GM12878 (cell line): Measurements from ENCODE around the gene NUP50. TPM values are rescaled to one million over a fixed set of nuclear protein-coding genes. Genes with fewer than 3 reads are reported as not detected.

Experiments used
- ATAC-seq: fragments of 200-7000 bp; cut with Tn5 transposase; 3 replicates; pipeline ENCODE4 v1.9.1; 2020; ENCODE audit warnings: mild to moderate bottlenecking, moderate library complexity
- BruUV-seq: library from RNA; stranded (reverse); fragments of 400-500 nt; replicated peaks from 2 replicates; lab custom pipeline; 2021; lab: Mats Ljungman, UMichigan
- CTCF ChIA-PET: fragments of 300-600 bp; sonication (Branson Sonifier 250); formaldehyde crosslinking; extraction: SDS; loops from one replicate; lab custom pipeline; 2021; ENCODE audit warnings: inconsistent platforms; lab: Yijun Ruan, JAX
- POLR2A ChIA-PET: fragments of 350-600 bp; formaldehyde crosslinking; extraction: SDS; loops from one replicate; lab custom pipeline; 2021; ENCODE audit warnings: inconsistent platforms; lab: Charles Lee
- RAD21 ChIA-PET: fragments of 300-600 bp; sonication (Branson Sonifier 250); formaldehyde crosslinking; loops from one replicate; lab custom pipeline; 2023; ENCODE audit warnings: antibody characterized with exemption; ENCODE audit not compliant: unreplicated experiment; lab: Charles Lee
- SMC1A ChIA-PET: fragments of 300-600 bp; sonication (Branson Sonifier 250); formaldehyde crosslinking; loops from one replicate; lab custom pipeline; 2023; ENCODE audit not compliant: unreplicated experiment, uncharacterized antibody; lab: Charles Lee
- DNase-seq: peaks from one replicate; pipeline ENCODE4 v3.0.0-alpha.2; 2011; ENCODE audit warnings: low read depth, low spot score
- FAIRE-seq: peaks from 3 replicates; lab custom pipeline; 2011; peaks lifted over from hg19 to GRCh38; lab: Jason Lieb, UNC
- H2AFZ ChIP-seq: 2 replicates; pipeline ENCODE4 v1.6.0; 2011; ENCODE audit warnings: low read depth, low read length, control low read depth; ENCODE audit not compliant: control insufficient read depth
- H3K27ac ChIP-seq: 2 replicates; pipeline ENCODE4 v1.5.1; 2011; ENCODE audit warnings: control low read depth; ENCODE audit not compliant: control insufficient read depth, insufficient read depth
- H3K27me3 ChIP-seq, 2 experiments: replicated peaks in 1 of 2; 2 replicates each; pipeline versions ENCODE4 v1.6.0 to v1.6.1; 2011; ENCODE audit warnings: low read length in 1 of 2; ENCODE audit not compliant: control insufficient read depth in 2 of 2, insufficient read depth in 2 of 2
- H3K36me3 ChIP-seq, 2 experiments: 2 replicates each; pipeline ENCODE4 v1.5.1; 2011; ENCODE audit warnings: low read length in 1 of 2; ENCODE audit not compliant: control insufficient read depth in 2 of 2, insufficient read depth in 2 of 2
- H3K4me1 ChIP-seq: 2 replicates; pipeline ENCODE4 v1.6.1; 2011; ENCODE audit warnings: mild to moderate bottlenecking, low read length, moderate library complexity, mixed read lengths; ENCODE audit not compliant: control insufficient read depth, insufficient read depth
- H3K4me2 ChIP-seq: 2 replicates; pipeline ENCODE4 v1.6.0; 2011; ENCODE audit warnings: control low read depth; ENCODE audit not compliant: control insufficient read depth, insufficient read depth
- H3K4me3 ChIP-seq: fragments of 200-600 bp; sonication (generic); 2 replicates; pipeline ENCODE4 v1.5.1; 2016
- H3K79me2 ChIP-seq: 2 replicates; pipeline ENCODE4 v1.6.0; 2011; ENCODE audit warnings: low read length; ENCODE audit not compliant: control insufficient read depth, insufficient read depth
- H3K9ac ChIP-seq: 2 replicates; pipeline ENCODE4 v1.8.0; 2011; ENCODE audit warnings: low read length, control low read depth, mixed read lengths; ENCODE audit not compliant: control insufficient read depth, insufficient read depth
- H3K9me3 ChIP-seq: replicated peaks from 3 replicates; pipeline ENCODE4 v1.5.1; 2011; ENCODE audit warnings: mild to moderate bottlenecking, low read length; ENCODE audit not compliant: control insufficient read depth, insufficient read depth
- H4K20me1 ChIP-seq: 2 replicates; pipeline ENCODE4 v1.6.0; 2011; ENCODE audit not compliant: control insufficient read depth, insufficient read depth
- CHD1 ChIP-seq: IDR thresholded peaks from 2 replicates; pipeline ENCODE4 v1.6.1; 2012; ENCODE audit warnings: low read depth, low read length, improper control_type of control experiment
- NFIC ChIP-seq: IDR thresholded peaks from 2 replicates; pipeline ENCODE4 v1.6.1; 2012; ENCODE audit warnings: low read depth, mild to moderate bottlenecking, inconsistent platforms, low read length, moderate library complexity
- WGBS: methylation state at CpG from one replicate; pipeline ENCODE4 v1.1.6; 2016; ENCODE audit warnings: low lambda C conversion rate; ENCODE audit not compliant: insufficient replicate concordance, insufficient coverage; ENCODE audit errors: missing lambda C conversion rate; 5-methylcytosine and 5-hydroxymethylcytosine counted together
- in situ Hi-C: fragments of 300-500 bp; cut with MboI; formaldehyde crosslinking; loops from 9 replicates; pipeline ENCODE4 v1.14.3; 2018; ENCODE audit warnings: mixed read lengths
- intact Hi-C: fragments of 100-400 bp; cut with micrococcal nuclease; formaldehyde crosslinking; loops from one replicate; pipeline ENCODE4 v1.14.2; 2022; ENCODE audit not compliant: unreplicated experiment
- polyA plus RNA-seq, 11 experiments: library from polyadenylated mRNA; depleted of rRNA in 4 of 11; unstranded in 6 of 11; stranded (reverse) in 5 of 11; fragments of >200 nt; fragmentation: Nextera tagmentation in 4 of 11; fragmentation: Illumina TruSeq in 1 of 11; extraction: Ambion mirVana in 4 of 11; extraction: Trizol in 1 of 11; gene quantifications; 1 replicate in 1 of 11; 2 replicates in 10 of 11; pipeline versions ENCODE4 v1.2.1 to v1.2.3, GENCODE V29; 2011 to 2016; ENCODE audit warnings: inconsistent platforms in 2 of 11, missing spikeins in 2 of 11, low read depth in 1 of 11
- total RNA-seq, 4 experiments: library from RNA; depleted of rRNA in 3 of 4; stranded (reverse); fragments of >200 nt in 3 of 4; fragmentation: Illumina TruSeq in 1 of 4; extraction: Trizol in 1 of 4; gene quantifications; 2 replicates each; pipeline versions ENCODE4 v1.2.1 to v1.2.3, GENCODE V29; 2013 to 2021
- TF ChIP-seq, protein P1 (sequence below): fragments of 450-650 bp; IDR thresholded peaks from 2 replicates; pipeline ENCODE4 v1.6.1; 2016; ENCODE audit warnings: mild to moderate bottlenecking, moderate library complexity, borderline replicate concordance
- TF ChIP-seq, protein P2 (sequence below): IDR thresholded peaks from 2 replicates; pipeline ENCODE4 v1.6.1; 2012; ENCODE audit warnings: improper control_type of control experiment, low read depth, low read length; ENCODE audit not compliant: insufficient replicate concordance

The NUP50 gene
- total and polyA plus RNA-seq, 10 of the 15 experiments (the other 5 are each of a cell fraction or from before 2014, with no cell fraction given), result 36.8 to 125 (median 78.8) TPM

DNA sequence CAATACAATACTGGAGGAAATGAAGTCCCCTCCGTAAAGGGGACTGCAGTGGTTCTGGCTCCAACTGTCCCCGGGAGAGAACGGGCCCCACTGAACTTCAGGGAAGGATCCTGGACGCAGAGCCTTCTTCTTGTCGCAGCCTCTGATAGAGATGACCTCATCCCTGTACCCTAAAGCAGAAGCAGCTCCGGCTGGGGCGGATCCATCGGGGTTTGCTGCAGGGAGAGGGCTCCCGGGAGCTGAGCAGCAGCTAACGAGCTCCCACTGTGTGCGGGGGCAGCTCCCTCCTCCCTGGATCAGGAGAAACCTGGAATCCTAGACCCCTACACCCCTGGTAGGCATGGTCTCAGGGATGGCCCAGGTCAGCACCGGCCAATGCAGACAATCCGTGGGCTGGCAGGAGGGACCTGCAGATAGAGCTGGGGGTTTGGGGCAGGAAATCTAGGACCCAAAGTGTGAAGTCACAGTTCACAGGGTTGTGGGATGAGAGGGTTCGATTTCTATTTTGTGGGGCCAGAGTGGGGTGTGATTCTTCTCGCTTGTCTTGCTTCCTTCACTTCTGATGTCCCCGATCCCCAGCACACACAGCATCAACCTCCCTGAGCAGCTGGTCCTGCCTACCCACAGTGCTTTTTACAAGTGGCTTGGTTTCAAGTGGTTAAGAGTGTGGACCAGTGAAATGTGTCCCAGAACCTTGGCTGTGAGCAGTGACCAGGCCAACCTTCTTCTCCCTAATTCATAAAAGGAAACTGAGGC, 64.1 kb downstream of the NUP50 start (continued):
- TF ChIP-seq, protein P1, sequence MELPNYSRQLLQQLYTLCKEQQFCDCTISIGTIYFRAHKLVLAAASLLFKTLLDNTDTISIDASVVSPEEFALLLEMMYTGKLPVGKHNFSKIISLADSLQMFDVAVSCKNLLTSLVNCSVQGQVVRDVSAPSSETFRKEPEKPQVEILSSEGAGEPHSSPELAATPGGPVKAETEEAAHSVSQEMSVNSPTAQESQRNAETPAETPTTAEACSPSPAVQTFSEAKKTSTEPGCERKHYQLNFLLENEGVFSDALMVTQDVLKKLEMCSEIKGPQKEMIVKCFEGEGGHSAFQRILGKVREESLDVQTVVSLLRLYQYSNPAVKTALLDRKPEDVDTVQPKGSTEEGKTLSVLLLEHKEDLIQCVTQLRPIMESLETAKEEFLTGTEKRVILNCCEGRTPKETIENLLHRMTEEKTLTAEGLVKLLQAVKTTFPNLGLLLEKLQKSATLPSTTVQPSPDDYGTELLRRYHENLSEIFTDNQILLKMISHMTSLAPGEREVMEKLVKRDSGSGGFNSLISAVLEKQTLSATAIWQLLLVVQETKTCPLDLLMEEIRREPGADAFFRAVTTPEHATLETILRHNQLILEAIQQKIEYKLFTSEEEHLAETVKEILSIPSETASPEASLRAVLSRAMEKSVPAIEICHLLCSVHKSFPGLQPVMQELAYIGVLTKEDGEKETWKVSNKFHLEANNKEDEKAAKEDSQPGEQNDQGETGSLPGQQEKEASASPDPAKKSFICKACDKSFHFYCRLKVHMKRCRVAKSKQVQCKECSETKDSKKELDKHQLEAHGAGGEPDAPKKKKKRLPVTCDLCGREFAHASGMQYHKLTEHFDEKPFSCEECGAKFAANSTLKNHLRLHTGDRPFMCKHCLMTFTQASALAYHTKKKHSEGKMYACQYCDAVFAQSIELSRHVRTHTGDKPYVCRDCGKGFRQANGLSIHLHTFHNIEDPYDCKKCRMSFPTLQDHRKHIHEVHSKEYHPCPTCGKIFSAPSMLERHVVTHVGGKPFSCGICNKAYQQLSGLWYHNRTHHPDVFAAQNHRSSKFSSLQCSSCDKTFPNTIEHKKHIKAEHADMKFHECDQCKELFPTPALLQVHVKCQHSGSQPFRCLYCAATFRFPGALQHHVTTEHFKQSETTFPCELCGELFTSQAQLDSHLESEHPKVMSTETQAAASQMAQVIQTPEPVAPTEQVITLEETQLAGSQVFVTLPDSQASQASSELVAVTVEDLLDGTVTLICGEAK, result no peak
- no peak for TF ChIP-seq NFIC
- TF ChIP-seq CHD1, result no peak
- TF ChIP-seq, all 136 proteins: peak for 0

DNA sequence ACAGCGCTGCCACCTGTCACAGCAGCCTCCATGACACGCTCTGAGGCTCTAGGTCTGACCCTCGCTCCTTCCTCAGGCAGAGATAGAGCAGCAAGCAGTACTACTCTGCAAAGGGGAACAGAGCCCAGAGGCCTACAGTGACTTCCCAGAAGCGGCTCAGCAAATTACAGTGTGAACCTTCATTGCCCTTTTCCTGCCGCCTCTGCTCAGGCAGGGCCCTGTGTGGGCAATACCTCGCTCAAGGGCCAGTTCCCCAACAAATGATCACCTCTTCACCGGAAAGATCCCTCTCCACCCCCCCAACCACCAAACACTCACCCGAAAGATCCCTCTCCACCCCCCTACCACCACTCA, 64.7 kb downstream of the NUP50 start:
- BruUV-seq, result no TSS peak
- H3K9ac ChIP-seq, result no peak overlapping the region
- no peak overlapping the region for H3K4me2 ChIP-seq
- RAD21 ChIA-PET, result no interaction called here
- no peaks in the 10 kb centered on the region for H4K20me1 ChIP-seq
- SMC1A ChIA-PET, result no interaction called here
- peaks cover under 1 to 1% of the 10 kb centered on the region in 2 experiments; a peak in 2 of 4 replicates for H3K36me3 ChIP-seq
- intact Hi-C loops, result no loop called here
- no peak overlapping the region for H3K27ac ChIP-seq
- H2AFZ ChIP-seq, result no peak overlapping the region
- FAIRE-seq (no peak), DNase-seq (no peak)
- peaks cover 7% of the 10 kb centered on the region for H3K4me1 ChIP-seq
- 100% methylated on average over 7 of the region's 8 CpGs for WGBS
- TF ChIP-seq, protein P2, sequence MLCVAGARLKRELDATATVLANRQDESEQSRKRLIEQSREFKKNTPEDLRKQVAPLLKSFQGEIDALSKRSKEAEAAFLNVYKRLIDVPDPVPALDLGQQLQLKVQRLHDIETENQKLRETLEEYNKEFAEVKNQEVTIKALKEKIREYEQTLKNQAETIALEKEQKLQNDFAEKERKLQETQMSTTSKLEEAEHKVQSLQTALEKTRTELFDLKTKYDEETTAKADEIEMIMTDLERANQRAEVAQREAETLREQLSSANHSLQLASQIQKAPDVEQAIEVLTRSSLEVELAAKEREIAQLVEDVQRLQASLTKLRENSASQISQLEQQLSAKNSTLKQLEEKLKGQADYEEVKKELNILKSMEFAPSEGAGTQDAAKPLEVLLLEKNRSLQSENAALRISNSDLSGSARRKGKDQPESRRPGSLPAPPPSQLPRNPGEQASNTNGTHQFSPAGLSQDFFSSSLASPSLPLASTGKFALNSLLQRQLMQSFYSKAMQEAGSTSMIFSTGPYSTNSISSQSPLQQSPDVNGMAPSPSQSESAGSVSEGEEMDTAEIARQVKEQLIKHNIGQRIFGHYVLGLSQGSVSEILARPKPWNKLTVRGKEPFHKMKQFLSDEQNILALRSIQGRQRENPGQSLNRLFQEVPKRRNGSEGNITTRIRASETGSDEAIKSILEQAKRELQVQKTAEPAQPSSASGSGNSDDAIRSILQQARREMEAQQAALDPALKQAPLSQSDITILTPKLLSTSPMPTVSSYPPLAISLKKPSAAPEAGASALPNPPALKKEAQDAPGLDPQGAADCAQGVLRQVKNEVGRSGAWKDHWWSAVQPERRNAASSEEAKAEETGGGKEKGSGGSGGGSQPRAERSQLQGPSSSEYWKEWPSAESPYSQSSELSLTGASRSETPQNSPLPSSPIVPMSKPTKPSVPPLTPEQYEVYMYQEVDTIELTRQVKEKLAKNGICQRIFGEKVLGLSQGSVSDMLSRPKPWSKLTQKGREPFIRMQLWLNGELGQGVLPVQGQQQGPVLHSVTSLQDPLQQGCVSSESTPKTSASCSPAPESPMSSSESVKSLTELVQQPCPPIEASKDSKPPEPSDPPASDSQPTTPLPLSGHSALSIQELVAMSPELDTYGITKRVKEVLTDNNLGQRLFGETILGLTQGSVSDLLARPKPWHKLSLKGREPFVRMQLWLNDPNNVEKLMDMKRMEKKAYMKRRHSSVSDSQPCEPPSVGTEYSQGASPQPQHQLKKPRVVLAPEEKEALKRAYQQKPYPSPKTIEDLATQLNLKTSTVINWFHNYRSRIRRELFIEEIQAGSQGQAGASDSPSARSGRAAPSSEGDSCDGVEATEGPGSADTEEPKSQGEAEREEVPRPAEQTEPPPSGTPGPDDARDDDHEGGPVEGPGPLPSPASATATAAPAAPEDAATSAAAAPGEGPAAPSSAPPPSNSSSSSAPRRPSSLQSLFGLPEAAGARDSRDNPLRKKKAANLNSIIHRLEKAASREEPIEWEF, result no peak
- TF ChIP-seq, all 136 proteins: peak for 0
- Histone ChIP-seq H3K27me3 (no peaks in the 10 kb centered on the region), H3K79me2 (peaks cover 42% of the 10 kb centered on the region), H3K9me3 (no peaks in the 10 kb centered on the region), H3K4me3 (no peak overlapping the region)
- ChIA-PET CTCF (no interaction called here), POLR2A (no interaction called here)
- in situ Hi-C loops, result no loop called here
- ATAC-seq, result no peak
